Measurements from ENCODE around the gene AP1G2. TPM values are rescaled to one million over a fixed set of nuclear protein-coding genes. Genes with fewer than 3 reads are reported as not detected.

AP1G2 gene
- polyA plus RNA-seq, 2 of the 4 experiments (the other 2 are of a cell fraction): 80.6 to 83.7 TPM

GRCh38 chr14:23551266-23552028, 16.1 kb downstream of the AP1G2 start, which contains the start of gene ZFHX2 (continued):
- TF ChIP-seq HMGXB4 (CRISPR knock-in tag; IDR thresholded peaks at IDR 0.05; ENCODE audit: borderline replicate concordance) (no peak), EP300 (IDR thresholded peaks at IDR 0.05) (no peak), ZNF302 (CRISPR knock-in tag; IDR thresholded peaks at IDR 0.05) (no peak), TFCP2L1 (CRISPR knock-in tag; IDR thresholded peaks at IDR 0.05) (no peak), FOSL2 (IDR thresholded peaks at IDR 0.05) (no peak), FOSL2 (CRISPR knock-in tag; IDR thresholded peaks at IDR 0.05) (no peak), HDAC2 (IDR thresholded peaks at IDR 0.05) (no peak), MYC (IDR thresholded peaks at IDR 0.05; ENCODE audit: borderline replicate concordance, low read length) (no peak), CTCF (IDR thresholded peaks at IDR 0.05) (no peak), PHF8 (IDR thresholded peaks at IDR 0.05; ENCODE audit: borderline replicate concordance, low read depth) (0 out of 2 replicates have a peak, but pooled peaks have one; percentile 6), ZFP36 (IDR thresholded peaks at IDR 0.05; ENCODE audit: borderline replicate concordance, partially characterized antibody) (no peak), ESRRA (IDR thresholded peaks at IDR 0.05; ENCODE audit: borderline replicate concordance, low read length) (no peak), FOSB (CRISPR knock-in tag; IDR thresholded peaks at IDR 0.05) (no peak), NR3C1 (IDR thresholded peaks at IDR 0.05) (no peak), CEBPB (IDR thresholded peaks at IDR 0.05) (no peak), ATOH8 (CRISPR knock-in tag; IDR thresholded peaks at IDR 0.05; ENCODE audit: low read depth) (0 out of 2 replicates have a peak, but pooled peaks have one; percentile 19), RFX5 (IDR thresholded peaks at IDR 0.05) (no peak), RCOR1 (IDR thresholded peaks at IDR 0.05; ENCODE audit: low read depth, low read length) (no peak), NPAS2 (CRISPR knock-in tag; IDR thresholded peaks at IDR 0.05; ENCODE audit: borderline replicate concordance) (no peak), ELK1 (IDR thresholded peaks at IDR 0.05; ENCODE audit: low read depth, low read length) (no peak), HEYL (CRISPR knock-in tag; IDR thresholded peaks at IDR 0.05) (no peak), CBX8 (IDR thresholded peaks at IDR 0.05) (no peak), HES2 (IDR thresholded peaks at IDR 0.05) (no peak)

Measured in A549 (cell line).